Ishikawa (cell line): ENCODE results near the gene IBTK.

ENCODE experiments used
- CEBPB ChIP-seq: IDR thresholded peaks from 2 replicates; pipeline ENCODE4 v1.6.1; 2012
- EP300 ChIP-seq: IDR thresholded peaks from 2 replicates; pipeline ENCODE4 v1.6.1; 2012; ENCODE audit warnings: borderline replicate concordance
- FOXM1 ChIP-seq: IDR thresholded peaks from 2 replicates; pipeline ENCODE4 v1.6.1; 2012; ENCODE audit warnings: low read depth, borderline replicate concordance
- MAX ChIP-seq: IDR thresholded peaks from 2 replicates; pipeline ENCODE4 v1.6.1; 2012
- RAD21 ChIP-seq: IDR thresholded peaks from 2 replicates; pipeline ENCODE4 v1.6.1; 2012; ENCODE audit warnings: low read depth
- TAF1 ChIP-seq: IDR thresholded peaks from 2 replicates; pipeline ENCODE4 v1.6.1; 2012; ENCODE audit warnings: low read depth, mild to moderate bottlenecking
- TCF12 ChIP-seq: IDR thresholded peaks from 2 replicates; pipeline ENCODE4 v1.6.1; 2012; ENCODE audit warnings: low read depth
- TEAD4 ChIP-seq: IDR thresholded peaks from 2 replicates; pipeline ENCODE4 v1.6.1; 2012
- YY1 ChIP-seq: IDR thresholded peaks from 2 replicates; pipeline ENCODE4 v1.6.1; 2012; ENCODE audit warnings: low read depth

GRCh38 chr6:82145926-82146452 is 101.6 kb downstream of the IBTK start:
- TF ChIP-seq TCF12 = no peak
- TF ChIP-seq EP300 = no peak
- no peak for TF ChIP-seq YY1
- TF ChIP-seq CEBPB = no peak
- TF ChIP-seq TEAD4 = no peak
- TF ChIP-seq RAD21 = no peak
- TF ChIP-seq MAX = no peak
- TF ChIP-seq TAF1 = no peak
- TF ChIP-seq FOXM1 = no peak
